T47D (cell line): ENCODE measurements around the gene BIN1.

Experiments
- DNase-seq, 2 experiments: peaks; one replicate each; pipeline versions ENCODE4 v3.0.0 to v3.0.0-alpha.2; 2011 to 2012; ENCODE audit warnings: low read depth in 1 of 2, low spot score in 1 of 2
- JUND ChIP-seq: IDR thresholded peaks from 2 replicates; pipeline ENCODE4 v1.6.1; 2012; ENCODE audit warnings: low read depth
- in situ Hi-C: cut with HindIII; loops from 2 replicates; pipeline ENCODE4 v1.10.0; 2016; ENCODE audit warnings: low sequenced_read_pairs, low pct_unique_long_range_greater_than_20kb

BIN1 gene

GRCh38 chr2:127106991-127107621 is at the start of gene BIN1:
TSS of gene BIN1 (minus strand) at chr2:127107154. CDS start at chr2:127106943, 211 bp downstream.
- peak; percentile 81 to 91 for DNase-seq
- TF ChIP-seq JUND: no peak
- in situ Hi-C loops: no loop called here

GRCh38 chr2:127155947-127156346 is 49.0 kb upstream of the BIN1 start:
- TF ChIP-seq JUND: no peak
- DNase-seq: no peak
- in situ Hi-C loops: no loop called here

GRCh38 chr2:127155028-127155581 is 48.2 kb upstream of the BIN1 start:
- no peak for TF ChIP-seq JUND
- no peak for DNase-seq
- in situ Hi-C loops: no loop called here

GRCh38 chr2:127154396-127154795 is 47.4 kb upstream of the BIN1 start:
- TF ChIP-seq JUND: no peak
- no peak for DNase-seq
- in situ Hi-C loops: no loop called here

- in situ Hi-C loops: no loop called here
- DNase-seq: no peak
Measured at GRCh38 chr2:127153691-127154158, 46.8 kb upstream of the BIN1 start.

GRCh38 chr2:127150996-127151395 is 44.0 kb upstream of the BIN1 start:
- no peak for DNase-seq
- TF ChIP-seq JUND: no peak
- in situ Hi-C loops: no loop called here

More at GRCh38 chr2:127153691-127154158, 46.8 kb upstream of the BIN1 start:
- no peak for TF ChIP-seq JUND

- no peak for DNase-seq
- in situ Hi-C loops: no loop called here
- no peak for TF ChIP-seq JUND
Measured at GRCh38 chr2:127149384-127149783, 42.4 kb upstream of the BIN1 start.

- in situ Hi-C loops: no loop called here
- no peak for TF ChIP-seq JUND
- DNase-seq: no peak
Measured at GRCh38 chr2:127146820-127147502, 40.0 kb upstream of the BIN1 start.

GRCh38 chr2:127146071-127146725 is 39.2 kb upstream of the BIN1 start:
- DNase-seq: no peak
- no peak for TF ChIP-seq JUND
- in situ Hi-C loops: no loop called here

- in situ Hi-C loops: no loop called here
- TF ChIP-seq JUND: no peak
- DNase-seq: no peak
Measured at GRCh38 chr2:127145280-127145895, 38.4 kb upstream of the BIN1 start.

GRCh38 chr2:127143841-127144782 is 37.2 kb upstream of the BIN1 start:
- no peak for DNase-seq
- in situ Hi-C loops: no loop called here
- TF ChIP-seq JUND: no peak
